ENCODE results near the gene IRGC. TPM values are rescaled to one million over a fixed set of nuclear protein-coding genes. Genes with fewer than 3 reads are reported as not detected.

The IRGC gene
- total and polyA plus RNA-seq, 2 of the 13 experiments (the other 11 are each of a cell fraction or from before 2014, with no cell fraction given), result not detected

DNA sequence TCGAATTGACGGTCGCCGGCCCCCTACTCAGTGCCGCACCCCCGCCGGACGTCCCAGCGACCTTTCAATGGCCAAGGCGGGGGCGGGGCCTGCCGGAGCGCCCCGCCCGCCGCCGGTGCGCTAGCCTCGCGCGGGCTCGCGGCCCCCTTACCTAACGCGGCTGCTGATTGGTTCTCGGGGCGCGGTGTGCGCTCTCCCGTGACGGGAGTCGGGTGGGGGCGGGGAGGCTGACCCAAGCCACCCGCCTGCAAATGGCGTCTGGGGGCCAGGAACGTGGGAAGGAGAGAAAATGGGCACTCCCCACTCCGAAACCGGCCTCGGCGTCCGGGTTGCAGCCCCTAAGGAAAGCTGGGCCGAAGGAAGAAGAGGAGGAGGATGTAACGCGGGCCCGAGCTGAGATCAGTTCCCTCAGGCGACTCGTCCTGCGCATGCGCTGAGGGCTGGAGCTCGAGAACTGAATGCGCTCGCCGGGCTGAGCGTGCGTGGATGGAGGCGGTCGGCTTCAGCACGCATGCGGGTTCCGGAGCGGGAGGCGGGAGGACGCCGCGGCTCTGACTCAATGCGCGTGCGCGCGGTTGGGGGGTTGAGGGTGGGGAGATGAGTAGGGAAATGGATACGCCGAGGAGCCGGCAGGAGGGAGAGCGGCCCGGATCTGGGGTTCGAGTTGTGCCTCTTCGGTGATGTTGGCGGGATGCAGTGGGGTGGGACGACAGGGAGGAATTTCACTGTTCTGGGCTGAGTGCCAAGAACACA, 38.8 kb downstream of the IRGC start, which contains the start of gene SMG9 (continued):
- no peak for TF ChIP-seq CENPT (CRISPR knock-in tag; IDR thresholded peaks at IDR 0.05; ENCODE audit: low read depth)
- peak; percentile 26; the same call in 1 of the 2 replicates for TF ChIP-seq ZNF510 (CRISPR knock-in tag; IDR thresholded peaks at IDR 0.05; ENCODE audit: low read depth)
- TF ChIP-seq TEAD3 (CRISPR knock-in tag; optimal IDR thresholded peaks at IDR 0.05; ENCODE audit: borderline replicate concordance), result peak; percentile 36
- TF ChIP-seq, protein P1, sequence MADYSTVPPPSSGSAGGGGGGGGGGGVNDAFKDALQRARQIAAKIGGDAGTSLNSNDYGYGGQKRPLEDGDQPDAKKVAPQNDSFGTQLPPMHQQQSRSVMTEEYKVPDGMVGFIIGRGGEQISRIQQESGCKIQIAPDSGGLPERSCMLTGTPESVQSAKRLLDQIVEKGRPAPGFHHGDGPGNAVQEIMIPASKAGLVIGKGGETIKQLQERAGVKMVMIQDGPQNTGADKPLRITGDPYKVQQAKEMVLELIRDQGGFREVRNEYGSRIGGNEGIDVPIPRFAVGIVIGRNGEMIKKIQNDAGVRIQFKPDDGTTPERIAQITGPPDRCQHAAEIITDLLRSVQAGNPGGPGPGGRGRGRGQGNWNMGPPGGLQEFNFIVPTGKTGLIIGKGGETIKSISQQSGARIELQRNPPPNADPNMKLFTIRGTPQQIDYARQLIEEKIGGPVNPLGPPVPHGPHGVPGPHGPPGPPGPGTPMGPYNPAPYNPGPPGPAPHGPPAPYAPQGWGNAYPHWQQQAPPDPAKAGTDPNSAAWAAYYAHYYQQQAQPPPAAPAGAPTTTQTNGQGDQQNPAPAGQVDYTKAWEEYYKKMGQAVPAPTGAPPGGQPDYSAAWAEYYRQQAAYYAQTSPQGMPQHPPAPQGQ (CRISPR knock-in tag; IDR thresholded peaks at IDR 0.05; ENCODE audit: borderline replicate concordance), result no peak
- TF ChIP-seq ZNF709 (CRISPR knock-in tag; IDR thresholded peaks at IDR 0.05), result peak; percentile 84; the same call in 1 of the 2 replicates
- TF ChIP-seq, protein P2, sequence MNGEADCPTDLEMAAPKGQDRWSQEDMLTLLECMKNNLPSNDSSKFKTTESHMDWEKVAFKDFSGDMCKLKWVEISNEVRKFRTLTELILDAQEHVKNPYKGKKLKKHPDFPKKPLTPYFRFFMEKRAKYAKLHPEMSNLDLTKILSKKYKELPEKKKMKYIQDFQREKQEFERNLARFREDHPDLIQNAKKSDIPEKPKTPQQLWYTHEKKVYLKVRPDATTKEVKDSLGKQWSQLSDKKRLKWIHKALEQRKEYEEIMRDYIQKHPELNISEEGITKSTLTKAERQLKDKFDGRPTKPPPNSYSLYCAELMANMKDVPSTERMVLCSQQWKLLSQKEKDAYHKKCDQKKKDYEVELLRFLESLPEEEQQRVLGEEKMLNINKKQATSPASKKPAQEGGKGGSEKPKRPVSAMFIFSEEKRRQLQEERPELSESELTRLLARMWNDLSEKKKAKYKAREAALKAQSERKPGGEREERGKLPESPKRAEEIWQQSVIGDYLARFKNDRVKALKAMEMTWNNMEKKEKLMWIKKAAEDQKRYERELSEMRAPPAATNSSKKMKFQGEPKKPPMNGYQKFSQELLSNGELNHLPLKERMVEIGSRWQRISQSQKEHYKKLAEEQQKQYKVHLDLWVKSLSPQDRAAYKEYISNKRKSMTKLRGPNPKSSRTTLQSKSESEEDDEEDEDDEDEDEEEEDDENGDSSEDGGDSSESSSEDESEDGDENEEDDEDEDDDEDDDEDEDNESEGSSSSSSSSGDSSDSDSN (CRISPR knock-in tag; IDR thresholded peaks at IDR 0.05), result peak; percentile 62
- TF ChIP-seq GATAD1 (CRISPR knock-in tag; IDR thresholded peaks at IDR 0.05), result peak; percentile 83
- TF ChIP-seq NR2F6 (IDR thresholded peaks at IDR 0.05), result no peak
- peak; percentile 12; the same call in 1 of the 2 replicates for TF ChIP-seq NR2F6 (CRISPR knock-in tag; IDR thresholded peaks at IDR 0.05)
- peak; percentile 64 for TF ChIP-seq ARNTL (CRISPR knock-in tag; IDR thresholded peaks at IDR 0.05)
- TF ChIP-seq, protein P3, sequence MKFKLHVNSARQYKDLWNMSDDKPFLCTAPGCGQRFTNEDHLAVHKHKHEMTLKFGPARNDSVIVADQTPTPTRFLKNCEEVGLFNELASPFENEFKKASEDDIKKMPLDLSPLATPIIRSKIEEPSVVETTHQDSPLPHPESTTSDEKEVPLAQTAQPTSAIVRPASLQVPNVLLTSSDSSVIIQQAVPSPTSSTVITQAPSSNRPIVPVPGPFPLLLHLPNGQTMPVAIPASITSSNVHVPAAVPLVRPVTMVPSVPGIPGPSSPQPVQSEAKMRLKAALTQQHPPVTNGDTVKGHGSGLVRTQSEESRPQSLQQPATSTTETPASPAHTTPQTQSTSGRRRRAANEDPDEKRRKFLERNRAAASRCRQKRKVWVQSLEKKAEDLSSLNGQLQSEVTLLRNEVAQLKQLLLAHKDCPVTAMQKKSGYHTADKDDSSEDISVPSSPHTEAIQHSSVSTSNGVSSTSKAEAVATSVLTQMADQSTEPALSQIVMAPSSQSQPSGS (CRISPR knock-in tag; IDR thresholded peaks at IDR 0.05), result peak; percentile 63; the same call in 1 of the 2 replicates
- no peak for TF ChIP-seq RORA (CRISPR knock-in tag; IDR thresholded peaks at IDR 0.05)
- TF ChIP-seq ATRX (CRISPR knock-in tag; IDR thresholded peaks at IDR 0.05; ENCODE audit: borderline replicate concordance), result no peak
- TF ChIP-seq, protein P4, sequence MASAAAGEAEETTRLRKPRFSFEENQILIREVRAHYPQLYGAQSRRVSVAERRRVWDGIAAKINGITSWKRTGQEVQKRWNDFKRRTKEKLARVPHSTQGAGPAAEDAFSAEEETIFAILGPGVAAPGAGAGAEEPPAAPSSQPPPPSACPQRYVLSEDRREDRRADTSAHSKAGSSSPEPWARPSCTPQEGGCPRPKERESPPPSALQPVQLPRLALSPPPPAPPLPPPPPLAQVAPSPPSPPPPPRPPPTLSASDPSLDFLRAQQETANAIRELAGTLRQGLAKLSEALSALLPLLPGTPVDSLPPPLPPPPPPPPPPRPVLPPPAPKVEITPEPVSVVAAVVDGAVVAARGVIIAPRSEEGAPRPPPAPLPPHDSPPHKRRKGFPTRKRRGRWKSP (CRISPR knock-in tag; IDR thresholded peaks at IDR 0.05), result peak; percentile 86
- TF ChIP-seq, protein P5, sequence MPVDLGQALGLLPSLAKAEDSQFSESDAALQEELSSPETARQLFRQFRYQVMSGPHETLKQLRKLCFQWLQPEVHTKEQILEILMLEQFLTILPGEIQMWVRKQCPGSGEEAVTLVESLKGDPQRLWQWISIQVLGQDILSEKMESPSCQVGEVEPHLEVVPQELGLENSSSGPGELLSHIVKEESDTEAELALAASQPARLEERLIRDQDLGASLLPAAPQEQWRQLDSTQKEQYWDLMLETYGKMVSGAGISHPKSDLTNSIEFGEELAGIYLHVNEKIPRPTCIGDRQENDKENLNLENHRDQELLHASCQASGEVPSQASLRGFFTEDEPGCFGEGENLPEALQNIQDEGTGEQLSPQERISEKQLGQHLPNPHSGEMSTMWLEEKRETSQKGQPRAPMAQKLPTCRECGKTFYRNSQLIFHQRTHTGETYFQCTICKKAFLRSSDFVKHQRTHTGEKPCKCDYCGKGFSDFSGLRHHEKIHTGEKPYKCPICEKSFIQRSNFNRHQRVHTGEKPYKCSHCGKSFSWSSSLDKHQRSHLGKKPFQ (CRISPR knock-in tag; IDR thresholded peaks at IDR 0.05; ENCODE audit: insufficient replicate concordance), result peak; percentile 93

Data from HepG2 (cell line).